Caki2 (cell line): ENCODE data around the gene NUP93. TPM values are rescaled to one million over a fixed set of nuclear protein-coding genes. Genes with fewer than 3 reads are reported as not detected.

Experiments used
- DNase-seq: peaks from one replicate; pipeline ENCODE4 v3.0.0-alpha.2; 2015; ENCODE audit warnings: low read depth
- in situ Hi-C: cut with HindIII; loops from 2 replicates; pipeline ENCODE4 v1.10.0; 2016; ENCODE audit warnings: low sequenced_read_pairs, low pct_unique_long_range_greater_than_20kb, mixed read lengths
- total RNA-seq: library from RNA; depleted of rRNA; stranded (reverse); fragments of >200 nt; shearing (Covaris generic); gene quantifications from 2 replicates; pipeline ENCODE4 v1.2.3, GENCODE V29; 2014; ENCODE audit warnings: low replicate concordance

Gene NUP93
- total RNA-seq, 1 experiment from 2014 or later: 46.4 TPM

- DNase-seq: no peak
- in situ Hi-C loops: no loop called here
Observed at GRCh38 chr16:56765949-56766348, 36.0 kb downstream of the NUP93 start.

- in situ Hi-C loops: no loop called here
- no peak for DNase-seq
Observed at GRCh38 chr16:56767024-56767423, 37.1 kb downstream of the NUP93 start.

- no peak for DNase-seq
- in situ Hi-C loops: no loop called here
Observed at GRCh38 chr16:56769677-56770076, 39.7 kb downstream of the NUP93 start.

GRCh38 chr16:56771558-56772279 lies 41.8 kb downstream of the NUP93 start:
- DNase-seq: no peak
- in situ Hi-C loops: no loop called here

- in situ Hi-C loops: no loop called here
- no peak for DNase-seq
Observed at GRCh38 chr16:56773532-56773931, 43.6 kb downstream of the NUP93 start.

GRCh38 chr16:56774016-56774680 lies 44.2 kb downstream of the NUP93 start:
- in situ Hi-C loops: no loop called here
- DNase-seq: no peak

- no peak for DNase-seq
- in situ Hi-C loops: no loop called here
Observed at GRCh38 chr16:56775162-56775561, 45.2 kb downstream of the NUP93 start.

- in situ Hi-C loops: no loop called here
- no peak for DNase-seq
Observed at GRCh38 chr16:56776562-56776961, 46.6 kb downstream of the NUP93 start.

GRCh38 chr16:56777001-56777400 lies 47.1 kb downstream of the NUP93 start:
- in situ Hi-C loops: no loop called here
- no peak for DNase-seq

GRCh38 chr16:56777482-56777881 lies 47.6 kb downstream of the NUP93 start:
- in situ Hi-C loops: no loop called here
- no peak for DNase-seq

GRCh38 chr16:56779906-56780305 lies 50.0 kb downstream of the NUP93 start:
- in situ Hi-C loops: no loop called here
- no peak for DNase-seq

GRCh38 chr16:56780646-56781045 lies 50.7 kb downstream of the NUP93 start:
- in situ Hi-C loops: no loop called here
- no peak for DNase-seq

GRCh38 chr16:56781528-56781961 lies 51.6 kb downstream of the NUP93 start:
- DNase-seq: no peak
- in situ Hi-C loops: no loop called here

GRCh38 chr16:56783344-56783743 lies 53.4 kb downstream of the NUP93 start:
- DNase-seq: no peak

GRCh38 chr16:56785317-56785716 lies 55.4 kb downstream of the NUP93 start:
- in situ Hi-C loops: no loop called here
- no peak for DNase-seq

More at GRCh38 chr16:56783344-56783743, 53.4 kb downstream of the NUP93 start:
- in situ Hi-C loops: no loop called here

- in situ Hi-C loops: no loop called here
- DNase-seq: no peak
Observed at GRCh38 chr16:56787167-56787566, 57.2 kb downstream of the NUP93 start.

GRCh38 chr16:56788435-56788834 lies 58.5 kb downstream of the NUP93 start:
- no peak for DNase-seq
- in situ Hi-C loops: no loop called here

GRCh38 chr16:56789360-56789759 lies 59.4 kb downstream of the NUP93 start:
- in situ Hi-C loops: no loop called here

GRCh38 chr16:56792967-56793366 lies 63.0 kb downstream of the NUP93 start:
- in situ Hi-C loops: no loop called here
- DNase-seq: no peak

More at GRCh38 chr16:56789360-56789759, 59.4 kb downstream of the NUP93 start:
- DNase-seq: peak; percentile 16

GRCh38 chr16:56793492-56793891 lies 63.6 kb downstream of the NUP93 start:
- in situ Hi-C loops: no loop called here
- peak; percentile 51 for DNase-seq
